Stomach (tissue), 4 donors: ENCODE results near the gene PDXP.
"Not testable (repeated sequence)": the region's sequence is repeated elsewhere in the genome, so short reads cannot be mapped to it uniquely, and the experiment has no call there.

Experiments used
- CTCF ChIP-seq, 7 experiments: fragments of 450-650 bp in 4 of 7; fragments of 200-600 bp in 3 of 7; sonication (generic) in 3 of 7; IDR thresholded peaks; one replicate each; pipeline ENCODE4 v1.5.1; 2016 to 2019; ENCODE audit warnings: antibody characterized with exemption in 7 of 7, control low read depth in 2 of 7, mild to moderate bottlenecking in 1 of 7
- EP300 ChIP-seq: sonication (generic); formaldehyde crosslinking; IDR thresholded peaks from one replicate; pipeline ENCODE4 v1.6.1; 2017; ENCODE audit warnings: antibody characterized with exemption
- POLR2A ChIP-seq, 4 donors: fragments of 450-650 bp; IDR thresholded peaks; one replicate each; pipeline ENCODE4 v1.6.1; 2016; ENCODE audit warnings: antibody characterized with exemption in 4 of 4, control low read depth in 2 of 4, mild to moderate bottlenecking in 1 of 4, moderate library complexity in 1 of 4
- POLR2AphosphoS5 ChIP-seq, 3 donors: sonication (generic); formaldehyde crosslinking; IDR thresholded peaks; one replicate each; pipeline ENCODE4 v1.6.1; 2016; ENCODE audit warnings: antibody characterized with exemption in 3 of 3

- TF ChIP-seq POLR2A (IDR thresholded peaks at IDR 0.05); CTCF (IDR thresholded peaks at IDR 0.05); EP300; POLR2AphosphoS5 (IDR thresholded peaks at IDR 0.05): not testable (repeated sequence)
These were observed 48.4 kb upstream of the PDXP start for GRCh38 chr22:37610153-37610475.
